COLO668 (cell line): Measurements from ENCODE around the gene AFP.

Source experiments
- DNase-seq: peaks from one replicate; lab custom pipeline; 2025; ENCODE audit not compliant: unreplicated experiment; lab: John Stamatoyannopoulos, UW

Gene AFP

GRCh38 chr4:73413294-73413755, 22.7 kb upstream of the AFP start:
- DNase-seq: no peak

GRCh38 chr4:73414936-73415271, 21.1 kb upstream of the AFP start:
- no peak for DNase-seq

GRCh38 chr4:73415807-73416238, 20.2 kb upstream of the AFP start:
- DNase-seq: no peak

DNA sequence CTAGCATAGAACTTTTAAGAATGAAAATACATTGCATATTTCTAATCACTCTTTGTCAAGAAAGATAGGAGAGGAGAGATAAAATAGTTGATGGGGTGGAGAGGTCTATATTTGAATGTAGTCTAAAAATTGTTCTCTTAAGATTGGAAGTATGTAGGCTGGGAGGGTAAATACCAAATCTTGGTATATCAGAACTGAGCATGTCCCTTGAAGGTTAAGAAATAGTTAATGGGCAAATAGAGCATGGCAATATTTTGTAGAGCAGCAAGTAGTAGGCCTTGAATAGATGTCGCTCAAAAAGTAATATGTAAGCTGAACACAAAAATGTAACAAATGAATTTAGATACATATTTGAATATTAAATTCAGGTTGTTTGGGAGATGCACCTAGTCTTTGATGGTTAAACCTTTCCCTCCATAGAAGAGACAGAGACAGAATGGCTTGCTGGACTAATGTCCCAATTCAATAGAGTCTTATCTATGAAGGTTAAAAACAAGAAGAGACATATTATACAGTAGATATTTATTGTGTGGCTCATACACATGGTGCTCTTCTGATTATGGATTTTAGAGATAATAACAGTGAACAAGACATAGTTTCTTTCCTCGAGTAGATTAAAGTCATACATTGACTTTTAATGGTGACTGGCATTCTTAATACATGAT, 19.5 kb upstream of the AFP start:
- no peak for DNase-seq

DNA sequence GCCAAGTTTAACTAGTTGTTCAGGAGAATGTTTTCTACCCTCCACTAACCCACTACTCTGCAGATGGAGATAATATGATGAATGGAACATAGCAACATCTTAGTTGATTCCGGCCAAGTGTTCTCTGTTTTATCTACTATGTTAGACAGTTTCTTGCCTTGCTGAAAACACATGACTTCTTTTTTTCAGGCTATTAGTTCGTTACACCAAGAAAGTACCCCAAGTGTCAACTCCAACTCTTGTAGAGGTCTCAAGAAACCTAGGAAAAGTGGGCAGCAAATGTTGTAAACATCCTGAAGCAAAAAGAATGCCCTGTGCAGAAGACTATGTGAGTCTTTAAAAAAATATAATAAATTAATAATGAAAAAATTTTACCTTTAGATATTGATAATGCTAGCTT, 18.7 kb upstream of the AFP start:
- DNase-seq: no peak

DNA sequence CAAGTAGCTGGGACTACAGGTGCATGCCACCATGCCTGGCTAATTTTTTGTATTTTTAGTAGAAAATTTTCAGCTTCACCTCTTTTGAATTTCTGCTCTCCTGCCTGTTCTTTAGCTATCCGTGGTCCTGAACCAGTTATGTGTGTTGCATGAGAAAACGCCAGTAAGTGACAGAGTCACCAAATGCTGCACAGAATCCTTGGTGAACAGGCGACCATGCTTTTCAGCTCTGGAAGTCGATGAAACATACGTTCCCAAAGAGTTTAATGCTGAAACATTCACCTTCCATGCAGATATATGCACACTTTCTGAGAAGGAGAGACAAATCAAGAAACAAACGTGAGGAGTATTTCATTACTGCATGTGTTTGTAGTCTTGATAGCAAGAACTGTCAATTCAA, 18.0 kb upstream of the AFP start:
- no peak for DNase-seq

- no peak for DNase-seq
These were observed 17.3 kb upstream of the AFP start for GRCh38 chr4:73418677-73419076.

DNA sequence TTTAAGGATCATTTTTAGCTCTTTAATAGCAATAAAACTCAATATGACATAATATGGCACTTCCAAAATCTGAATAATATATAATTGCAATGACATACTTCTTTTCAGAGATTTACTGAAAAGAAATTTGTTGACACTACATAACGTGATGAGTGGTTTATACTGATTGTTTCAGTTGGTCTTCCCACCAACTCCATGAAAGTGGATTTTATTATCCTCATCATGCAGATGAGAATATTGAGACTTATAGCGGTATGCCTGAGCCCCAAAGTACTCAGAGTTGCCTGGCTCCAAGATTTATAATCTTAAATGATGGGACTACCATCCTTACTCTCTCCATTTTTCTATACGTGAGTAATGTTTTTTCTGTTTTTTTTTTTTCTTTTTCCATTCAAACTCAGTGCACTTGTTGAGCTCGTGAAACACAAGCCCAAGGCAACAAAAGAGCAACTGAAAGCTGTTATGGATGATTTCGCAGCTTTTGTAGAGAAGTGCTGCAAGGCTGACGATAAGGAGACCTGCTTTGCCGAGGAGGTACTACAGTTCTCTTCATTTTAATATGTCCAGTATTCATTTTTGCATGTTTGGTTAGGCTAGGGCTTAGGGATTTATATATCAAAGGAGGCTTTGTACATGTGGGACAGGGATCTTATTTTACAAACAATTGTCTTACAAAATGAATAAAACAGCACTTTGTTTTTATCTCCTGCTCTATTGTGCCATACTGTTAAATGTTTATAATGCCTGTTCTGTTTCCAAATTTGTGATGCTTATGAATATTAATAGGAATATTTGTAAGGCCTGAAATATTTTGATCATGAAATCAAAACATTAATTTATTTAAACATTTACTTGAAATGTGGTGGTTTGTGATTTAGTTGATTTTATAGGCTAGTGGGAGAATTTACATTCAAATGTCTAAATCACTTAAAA, 16.6 kb upstream of the AFP start:
- no peak for DNase-seq

- no peak for DNase-seq
These were observed 15.4 kb upstream of the AFP start for GRCh38 chr4:73420615-73421014.

GRCh38 chr4:73421708-73422457, 14.1 kb upstream of the AFP start:
- DNase-seq: no peak

DNA sequence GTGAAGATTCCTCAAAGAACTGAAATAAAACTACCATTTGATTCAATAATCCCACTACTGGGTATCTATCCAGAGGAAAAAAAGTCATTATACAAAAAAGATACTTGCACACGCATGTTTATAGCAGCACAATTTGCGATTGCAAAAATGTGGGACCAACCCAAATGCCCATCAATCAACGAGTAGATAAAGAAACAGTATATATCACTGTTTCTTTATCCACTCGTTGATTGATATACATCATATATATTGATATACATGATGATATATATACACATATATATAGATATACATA, 13.6 kb upstream of the AFP start:
- no peak for DNase-seq

- DNase-seq: no peak
These were observed 12.8 kb upstream of the AFP start for GRCh38 chr4:73423184-73423583.

DNA sequence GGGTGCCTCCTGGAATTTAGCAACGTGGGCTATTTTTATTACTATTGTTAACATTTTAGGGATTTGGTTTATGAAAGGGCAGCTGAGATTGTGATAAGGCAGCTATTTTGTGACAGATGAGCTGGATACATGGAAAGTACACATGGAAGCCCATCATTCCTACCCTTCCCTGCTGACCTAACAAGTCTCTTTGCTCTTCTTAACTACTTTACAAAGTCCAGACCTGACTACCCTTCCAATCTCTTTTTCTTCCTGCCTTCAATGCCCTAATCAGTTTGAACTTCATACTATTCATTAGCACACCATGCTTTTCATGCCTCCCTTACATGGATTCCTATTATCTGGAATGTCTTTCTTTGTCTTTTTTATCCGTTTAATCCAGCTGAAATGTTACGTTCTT, 9.4 kb upstream of the AFP start:
- no peak for DNase-seq

DNA sequence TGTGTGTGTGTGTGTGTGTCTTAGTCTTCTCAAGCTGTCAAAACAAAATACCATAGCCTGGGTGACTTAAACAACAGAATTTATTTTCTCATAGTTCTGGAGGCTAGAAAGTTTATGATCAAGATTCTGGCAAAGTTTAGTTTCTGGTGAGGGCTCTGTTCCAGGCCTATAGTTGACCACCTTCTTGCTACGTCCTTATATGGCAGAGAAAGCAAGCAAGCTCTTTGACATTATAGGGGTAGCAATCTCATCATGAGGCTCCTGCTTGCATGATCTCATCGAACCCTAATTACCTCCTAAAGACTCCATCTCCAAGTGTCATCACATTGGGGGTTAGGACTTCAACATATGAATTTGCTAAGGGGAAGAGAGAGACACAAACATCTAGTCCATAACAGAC, 6.9 kb upstream of the AFP start:
- DNase-seq: no peak

DNA sequence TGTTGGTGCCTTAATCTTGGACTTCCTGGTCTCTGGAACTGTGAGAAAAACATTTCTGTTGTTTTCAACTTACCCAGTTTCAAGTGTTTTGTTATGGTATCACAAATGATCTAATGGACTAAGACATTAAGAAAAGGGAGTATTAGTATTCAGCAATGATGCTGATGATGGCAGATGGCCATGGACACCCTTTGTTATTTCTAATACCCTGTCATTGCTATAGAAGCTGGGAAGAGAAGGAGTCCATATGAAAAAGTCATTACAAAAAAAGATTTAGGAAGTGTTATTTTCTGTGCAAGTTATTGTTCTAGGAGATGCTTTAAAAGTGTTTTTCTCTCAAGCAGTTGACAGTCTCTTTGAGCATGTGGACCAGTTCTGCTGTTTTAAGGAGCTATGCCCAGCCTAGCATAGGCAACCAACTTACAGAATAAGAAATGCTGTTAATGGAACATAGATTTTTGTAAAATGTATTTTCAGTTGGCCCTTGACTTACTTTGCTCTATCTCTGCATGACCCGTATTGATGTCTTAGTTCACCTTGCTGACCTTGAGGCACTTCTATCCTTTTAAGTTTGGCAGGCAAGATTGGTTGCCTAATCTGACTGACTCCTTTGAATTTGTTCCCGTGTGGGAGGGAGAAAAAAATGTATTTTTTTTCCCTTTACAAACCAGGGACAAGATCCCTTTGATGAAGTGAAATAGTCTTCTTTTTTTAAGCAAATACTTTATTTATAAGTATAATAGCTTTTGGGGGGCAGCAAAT, 6.0 kb upstream of the AFP start:
- DNase-seq: no peak

- no peak for DNase-seq
These were observed 4.2 kb upstream of the AFP start for GRCh38 chr4:73431813-73432168.

DNA sequence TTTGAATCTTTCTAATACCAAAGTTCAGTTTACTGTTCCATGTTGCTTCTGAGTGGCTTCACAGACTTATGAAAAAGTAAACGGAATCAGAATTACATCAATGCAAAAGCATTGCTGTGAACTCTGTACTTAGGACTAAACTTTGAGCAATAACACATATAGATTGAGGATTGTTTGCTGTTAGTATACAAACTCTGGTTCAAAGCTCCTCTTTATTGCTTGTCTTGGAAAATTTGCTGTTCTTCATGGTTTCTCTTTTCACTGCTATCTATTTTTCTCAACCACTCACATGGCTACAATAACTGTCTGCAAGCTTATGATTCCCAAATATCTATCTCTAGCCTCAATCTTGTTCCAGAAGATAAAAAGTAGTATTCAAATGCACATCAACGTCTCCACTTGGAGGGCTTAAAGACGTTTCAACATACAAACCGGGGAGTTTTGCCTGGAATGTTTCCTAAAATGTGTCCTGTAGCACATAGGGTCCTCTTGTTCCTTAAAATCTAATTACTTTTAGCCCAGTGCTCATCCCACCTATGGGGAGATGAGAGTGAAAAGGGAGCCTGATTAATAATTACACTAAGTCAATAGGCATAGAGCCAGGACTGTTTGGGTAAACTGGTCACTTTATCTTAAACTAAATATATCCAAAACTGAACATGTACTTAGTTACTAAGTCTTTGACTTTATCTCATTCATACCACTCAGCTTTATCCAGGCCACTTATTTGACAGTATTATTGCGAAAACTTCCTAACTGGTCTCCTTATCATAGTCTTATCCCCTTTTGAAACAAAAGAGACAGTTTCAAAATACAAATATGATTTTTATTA, 3.6 kb upstream of the AFP start:
- DNase-seq: no peak

- DNase-seq: no peak
These were observed 2.9 kb upstream of the AFP start for GRCh38 chr4:73433140-73433539.

DNA sequence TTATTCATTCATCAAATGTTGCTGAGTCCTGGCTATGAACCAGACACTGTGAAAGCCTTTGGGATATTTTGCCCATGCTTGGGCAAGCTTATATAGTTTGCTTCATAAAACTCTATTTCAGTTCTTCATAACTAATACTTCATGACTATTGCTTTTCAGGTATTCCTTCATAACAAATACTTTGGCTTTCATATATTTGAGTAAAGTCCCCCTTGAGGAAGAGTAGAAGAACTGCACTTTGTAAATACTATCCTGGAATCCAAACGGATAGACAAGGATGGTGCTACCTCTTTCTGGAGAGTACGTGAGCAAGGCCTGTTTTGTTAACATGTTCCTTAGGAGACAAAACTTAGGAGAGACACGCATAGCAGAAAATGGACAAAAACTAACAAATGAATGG, 1.7 kb upstream of the AFP start:
- no peak for DNase-seq
